Measurements from ENCODE around the gene OPCML.

Gene OPCML

DNA sequence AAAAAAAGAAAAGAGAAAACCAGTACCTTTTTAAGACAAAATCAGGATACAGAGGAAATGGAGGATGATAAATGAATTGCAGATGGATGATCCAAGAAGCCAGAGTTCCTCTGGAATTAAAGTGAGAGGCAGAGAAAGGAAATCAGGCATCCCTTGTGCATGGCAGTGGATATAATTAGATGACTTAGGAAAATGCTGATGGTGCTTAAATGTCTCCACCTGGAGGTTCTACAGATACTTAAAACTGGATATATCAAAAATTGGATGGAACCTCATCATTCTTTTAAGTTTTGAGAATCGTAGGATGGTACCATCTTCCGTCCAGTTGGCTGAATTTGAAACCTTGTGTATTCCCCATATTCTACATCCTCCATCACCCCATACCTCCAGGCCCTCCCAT lies 1121.9 kb downstream of the OPCML start (continued):
- TF ChIP-seq TCF4 (CRISPR knock-in tag; IDR thresholded peaks at IDR 0.05; ENCODE audit: borderline replicate concordance) = no peak
- TF ChIP-seq TOX (CRISPR knock-in tag; IDR thresholded peaks at IDR 0.05; ENCODE audit: borderline replicate concordance) = no peak
- no peak for TF ChIP-seq ESRRG (CRISPR knock-in tag; IDR thresholded peaks at IDR 0.05)
- TF ChIP-seq, protein P1, sequence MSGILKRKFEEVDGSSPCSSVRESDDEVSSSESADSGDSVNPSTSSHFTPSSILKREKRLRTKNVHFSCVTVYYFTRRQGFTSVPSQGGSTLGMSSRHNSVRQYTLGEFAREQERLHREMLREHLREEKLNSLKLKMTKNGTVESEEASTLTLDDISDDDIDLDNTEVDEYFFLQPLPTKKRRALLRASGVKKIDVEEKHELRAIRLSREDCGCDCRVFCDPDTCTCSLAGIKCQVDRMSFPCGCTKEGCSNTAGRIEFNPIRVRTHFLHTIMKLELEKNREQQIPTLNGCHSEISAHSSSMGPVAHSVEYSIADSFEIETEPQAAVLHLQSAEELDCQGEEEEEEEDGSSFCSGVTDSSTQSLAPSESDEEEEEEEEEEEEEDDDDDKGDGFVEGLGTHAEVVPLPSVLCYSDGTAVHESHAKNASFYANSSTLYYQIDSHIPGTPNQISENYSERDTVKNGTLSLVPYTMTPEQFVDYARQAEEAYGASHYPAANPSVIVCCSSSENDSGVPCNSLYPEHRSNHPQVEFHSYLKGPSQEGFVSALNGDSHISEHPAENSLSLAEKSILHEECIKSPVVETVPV (CRISPR knock-in tag; IDR thresholded peaks at IDR 0.05) = no peak

DNA sequence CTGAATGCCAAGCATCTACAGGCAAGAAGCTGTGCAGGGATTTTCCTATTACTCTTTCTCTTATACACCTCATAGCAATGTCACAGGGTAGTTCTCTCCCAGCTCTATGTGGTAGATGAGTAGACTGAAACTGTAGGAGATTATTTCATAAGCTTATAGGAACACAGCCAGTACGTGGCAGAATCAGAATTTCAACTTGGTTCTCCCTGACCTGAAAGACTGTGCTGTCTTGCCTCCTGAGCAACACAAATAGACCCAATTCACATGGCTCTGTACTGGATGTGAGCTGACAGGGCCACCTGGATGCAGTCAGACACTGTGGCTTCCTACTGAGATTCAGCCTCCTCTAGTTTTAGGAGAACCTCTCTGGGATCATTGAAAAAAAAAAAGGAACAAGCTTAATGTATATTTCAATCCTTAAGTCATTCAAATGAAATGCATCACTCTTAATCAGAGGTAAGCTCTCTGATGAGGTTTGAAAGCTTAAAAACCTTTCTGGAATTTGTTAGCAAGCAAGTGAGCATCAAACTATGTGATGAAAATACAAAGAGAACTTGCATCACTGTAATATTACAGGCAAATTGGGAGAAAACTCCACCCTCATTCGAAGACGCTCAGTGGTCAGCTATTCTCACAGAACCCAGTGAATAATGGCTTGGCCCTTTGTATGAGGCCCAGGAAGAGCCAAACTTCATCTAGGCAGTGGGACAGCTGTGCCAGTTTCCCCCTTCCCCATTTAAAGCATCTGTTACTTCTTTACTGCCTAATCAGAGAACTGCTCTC lies 1122.5 kb downstream of the OPCML start:
- no peak for ATAC-seq
- TF ChIP-seq ZNF70 (CRISPR knock-in tag; IDR thresholded peaks at IDR 0.05) (no peak), ZFP3 (CRISPR knock-in tag; IDR thresholded peaks at IDR 0.05) (no peak), ZC3H10 (CRISPR knock-in tag; IDR thresholded peaks at IDR 0.05) (no peak), RARB (CRISPR knock-in tag; IDR thresholded peaks at IDR 0.05) (no peak), ESRRG (CRISPR knock-in tag; IDR thresholded peaks at IDR 0.05) (no peak), ISL1 (CRISPR knock-in tag; IDR thresholded peaks at IDR 0.05) (no peak), ZFP30 (CRISPR knock-in tag; IDR thresholded peaks at IDR 0.05) (no peak), ZNF8 (CRISPR knock-in tag; IDR thresholded peaks at IDR 0.05) (no peak)

DNA sequence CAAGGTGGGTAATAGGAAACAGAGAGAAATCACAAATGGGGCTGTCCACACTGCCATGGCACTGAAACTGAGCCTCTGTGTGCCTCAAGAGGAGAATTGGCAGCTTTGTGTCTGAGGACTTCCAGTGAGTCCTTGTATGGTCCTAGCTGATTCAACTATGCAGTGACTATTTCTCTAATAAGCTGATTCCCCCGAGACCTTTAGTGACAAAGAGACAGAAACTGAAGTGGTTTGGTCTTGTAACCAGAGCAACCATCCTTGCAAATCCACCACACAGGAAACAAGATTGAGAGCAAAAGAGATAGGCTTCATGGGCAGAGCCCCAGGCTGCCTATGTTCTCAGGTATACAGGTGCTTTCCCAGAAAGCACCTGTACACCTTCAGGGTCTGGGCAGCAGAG lies 1123.4 kb downstream of the OPCML start:
- no peak for ATAC-seq
- TF ChIP-seq CSDC2 (CRISPR knock-in tag; IDR thresholded peaks at IDR 0.05) = no peak
- TF ChIP-seq, protein P2, sequence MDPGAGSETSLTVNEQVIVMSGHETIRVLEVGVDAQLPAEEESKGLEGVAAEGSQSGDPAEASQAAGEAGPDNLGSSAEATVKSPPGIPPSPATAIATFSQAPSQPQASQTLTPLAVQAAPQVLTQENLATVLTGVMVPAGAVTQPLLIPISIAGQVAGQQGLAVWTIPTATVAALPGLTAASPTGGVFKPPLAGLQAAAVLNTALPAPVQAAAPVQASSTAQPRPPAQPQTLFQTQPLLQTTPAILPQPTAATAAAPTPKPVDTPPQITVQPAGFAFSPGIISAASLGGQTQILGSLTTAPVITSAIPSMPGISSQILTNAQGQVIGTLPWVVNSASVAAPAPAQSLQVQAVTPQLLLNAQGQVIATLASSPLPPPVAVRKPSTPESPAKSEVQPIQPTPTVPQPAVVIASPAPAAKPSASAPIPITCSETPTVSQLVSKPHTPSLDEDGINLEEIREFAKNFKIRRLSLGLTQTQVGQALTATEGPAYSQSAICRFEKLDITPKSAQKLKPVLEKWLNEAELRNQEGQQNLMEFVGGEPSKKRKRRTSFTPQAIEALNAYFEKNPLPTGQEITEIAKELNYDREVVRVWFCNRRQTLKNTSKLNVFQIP (CRISPR knock-in tag; IDR thresholded peaks at IDR 0.05; ENCODE audit: borderline replicate concordance, low read depth) = no peak
- TF ChIP-seq SNAI2 (CRISPR knock-in tag; IDR thresholded peaks at IDR 0.05) = no peak
- TF ChIP-seq, protein P3, sequence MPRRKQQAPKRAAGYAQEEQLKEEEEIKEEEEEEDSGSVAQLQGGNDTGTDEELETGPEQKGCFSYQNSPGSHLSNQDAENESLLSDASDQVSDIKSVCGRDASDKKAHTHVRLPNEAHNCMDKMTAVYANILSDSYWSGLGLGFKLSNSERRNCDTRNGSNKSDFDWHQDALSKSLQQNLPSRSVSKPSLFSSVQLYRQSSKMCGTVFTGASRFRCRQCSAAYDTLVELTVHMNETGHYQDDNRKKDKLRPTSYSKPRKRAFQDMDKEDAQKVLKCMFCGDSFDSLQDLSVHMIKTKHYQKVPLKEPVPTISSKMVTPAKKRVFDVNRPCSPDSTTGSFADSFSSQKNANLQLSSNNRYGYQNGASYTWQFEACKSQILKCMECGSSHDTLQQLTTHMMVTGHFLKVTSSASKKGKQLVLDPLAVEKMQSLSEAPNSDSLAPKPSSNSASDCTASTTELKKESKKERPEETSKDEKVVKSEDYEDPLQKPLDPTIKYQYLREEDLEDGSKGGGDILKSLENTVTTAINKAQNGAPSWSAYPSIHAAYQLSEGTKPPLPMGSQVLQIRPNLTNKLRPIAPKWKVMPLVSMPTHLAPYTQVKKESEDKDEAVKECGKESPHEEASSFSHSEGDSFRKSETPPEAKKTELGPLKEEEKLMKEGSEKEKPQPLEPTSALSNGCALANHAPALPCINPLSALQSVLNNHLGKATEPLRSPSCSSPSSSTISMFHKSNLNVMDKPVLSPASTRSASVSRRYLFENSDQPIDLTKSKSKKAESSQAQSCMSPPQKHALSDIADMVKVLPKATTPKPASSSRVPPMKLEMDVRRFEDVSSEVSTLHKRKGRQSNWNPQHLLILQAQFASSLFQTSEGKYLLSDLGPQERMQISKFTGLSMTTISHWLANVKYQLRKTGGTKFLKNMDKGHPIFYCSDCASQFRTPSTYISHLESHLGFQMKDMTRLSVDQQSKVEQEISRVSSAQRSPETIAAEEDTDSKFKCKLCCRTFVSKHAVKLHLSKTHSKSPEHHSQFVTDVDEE (CRISPR knock-in tag; IDR thresholded peaks at IDR 0.05) = no peak
- no peak for TF ChIP-seq TOX (CRISPR knock-in tag; IDR thresholded peaks at IDR 0.05; ENCODE audit: borderline replicate concordance)
- TF ChIP-seq, protein P4, sequence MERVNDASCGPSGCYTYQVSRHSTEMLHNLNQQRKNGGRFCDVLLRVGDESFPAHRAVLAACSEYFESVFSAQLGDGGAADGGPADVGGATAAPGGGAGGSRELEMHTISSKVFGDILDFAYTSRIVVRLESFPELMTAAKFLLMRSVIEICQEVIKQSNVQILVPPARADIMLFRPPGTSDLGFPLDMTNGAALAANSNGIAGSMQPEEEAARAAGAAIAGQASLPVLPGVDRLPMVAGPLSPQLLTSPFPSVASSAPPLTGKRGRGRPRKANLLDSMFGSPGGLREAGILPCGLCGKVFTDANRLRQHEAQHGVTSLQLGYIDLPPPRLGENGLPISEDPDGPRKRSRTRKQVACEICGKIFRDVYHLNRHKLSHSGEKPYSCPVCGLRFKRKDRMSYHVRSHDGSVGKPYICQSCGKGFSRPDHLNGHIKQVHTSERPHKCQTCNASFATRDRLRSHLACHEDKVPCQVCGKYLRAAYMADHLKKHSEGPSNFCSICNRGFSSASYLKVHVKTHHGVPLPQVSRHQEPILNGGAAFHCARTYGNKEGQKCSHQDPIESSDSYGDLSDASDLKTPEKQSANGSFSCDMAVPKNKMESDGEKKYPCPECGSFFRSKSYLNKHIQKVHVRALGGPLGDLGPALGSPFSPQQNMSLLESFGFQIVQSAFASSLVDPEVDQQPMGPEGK (CRISPR knock-in tag; IDR thresholded peaks at IDR 0.05; ENCODE audit: borderline replicate concordance) = no peak

DNA sequence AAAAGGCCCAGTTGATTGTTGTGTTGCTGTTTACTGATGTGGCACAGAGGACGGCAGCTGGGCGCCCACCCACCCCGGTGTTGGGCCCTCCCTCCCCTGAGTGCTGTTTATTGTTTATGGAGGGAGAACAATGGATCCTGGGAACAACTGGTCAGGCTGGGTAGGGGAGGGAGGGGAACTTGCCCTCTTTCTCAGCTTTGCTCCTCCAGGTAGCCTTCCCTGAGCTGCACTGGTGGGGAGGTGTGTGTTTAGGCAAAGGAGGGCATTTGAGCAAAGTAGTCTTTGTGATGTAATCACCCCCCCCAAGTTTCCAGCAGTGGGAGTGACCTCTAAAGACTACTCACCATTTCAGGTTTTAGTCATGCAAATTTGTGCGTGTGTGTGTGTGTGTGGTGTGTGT lies 1126.6 kb downstream of the OPCML start:
- ATAC-seq = no peak
- no peak for TF ChIP-seq CSDC2 (CRISPR knock-in tag; IDR thresholded peaks at IDR 0.05)
- TF ChIP-seq ZFP30 (CRISPR knock-in tag; IDR thresholded peaks at IDR 0.05) = no peak
- no peak for TF ChIP-seq TOX (CRISPR knock-in tag; IDR thresholded peaks at IDR 0.05; ENCODE audit: borderline replicate concordance)
- TF ChIP-seq, protein P3 (CRISPR knock-in tag; IDR thresholded peaks at IDR 0.05) = no peak
- TF ChIP-seq ZNF565 (CRISPR knock-in tag; conservative IDR thresholded peaks at IDR 0.05; ENCODE audit: low read depth) = no peak
- no peak for TF ChIP-seq PPARA (CRISPR knock-in tag; IDR thresholded peaks at IDR 0.05; ENCODE audit: borderline replicate concordance)
- TF ChIP-seq, protein P2 (CRISPR knock-in tag; IDR thresholded peaks at IDR 0.05; ENCODE audit: borderline replicate concordance, low read depth) = no peak
- TF ChIP-seq RARB (CRISPR knock-in tag; IDR thresholded peaks at IDR 0.05) = no peak
- TF ChIP-seq, protein P5, sequence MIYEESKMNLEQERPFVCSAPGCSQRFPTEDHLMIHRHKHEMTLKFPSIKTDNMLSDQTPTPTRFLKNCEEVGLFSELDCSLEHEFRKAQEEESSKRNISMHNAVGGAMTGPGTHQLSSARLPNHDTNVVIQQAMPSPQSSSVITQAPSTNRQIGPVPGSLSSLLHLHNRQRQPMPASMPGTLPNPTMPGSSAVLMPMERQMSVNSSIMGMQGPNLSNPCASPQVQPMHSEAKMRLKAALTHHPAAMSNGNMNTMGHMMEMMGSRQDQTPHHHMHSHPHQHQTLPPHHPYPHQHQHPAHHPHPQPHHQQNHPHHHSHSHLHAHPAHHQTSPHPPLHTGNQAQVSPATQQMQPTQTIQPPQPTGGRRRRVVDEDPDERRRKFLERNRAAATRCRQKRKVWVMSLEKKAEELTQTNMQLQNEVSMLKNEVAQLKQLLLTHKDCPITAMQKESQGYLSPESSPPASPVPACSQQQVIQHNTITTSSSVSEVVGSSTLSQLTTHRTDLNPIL (CRISPR knock-in tag; IDR thresholded peaks at IDR 0.05; ENCODE audit: low read depth) = no peak
- TF ChIP-seq TCF4 (CRISPR knock-in tag; IDR thresholded peaks at IDR 0.05; ENCODE audit: borderline replicate concordance) = no peak
- no peak for TF ChIP-seq ZC3H10 (CRISPR knock-in tag; IDR thresholded peaks at IDR 0.05)

All from SK-N-SH treated with all-trans-retinoic acid at 6 μM for 48 hours (cell line).